ENCODE results near the gene PTPN4. TPM values are rescaled to one million over a fixed set of nuclear protein-coding genes. Genes with fewer than 3 reads are reported as not detected.

Gene PTPN4
- total RNA-seq, 2 donors from 2014 or later = 52.6 to 69.8 TPM

DNA sequence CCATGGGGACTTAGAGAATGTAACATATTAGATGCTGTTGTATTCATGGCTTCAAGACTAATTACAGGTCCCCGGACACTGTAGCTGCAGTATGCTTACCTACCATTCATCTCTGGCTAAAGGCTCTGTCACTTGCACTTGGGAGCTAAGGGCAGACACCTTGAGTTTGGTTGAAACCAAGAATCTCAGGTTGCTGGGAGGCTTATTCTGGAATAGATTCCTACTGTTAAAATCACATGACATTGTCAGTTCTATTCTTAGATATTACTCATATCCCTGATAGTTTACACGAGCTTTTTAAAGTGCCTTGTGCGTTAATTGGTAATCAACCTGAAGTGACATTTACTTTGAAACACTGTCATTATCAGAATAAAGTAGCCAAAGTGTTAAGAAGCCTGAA, 180.2 kb downstream of the PTPN4 start:
- H3K9me3 ChIP-seq (ENCODE audit: control insufficient read depth, low read length) = no peaks in the 10 kb centered on the region

GRCh38 chr2:119940856-119941255, 181.1 kb downstream of the PTPN4 start:
- Mint-ChIP-seq H3K9me3 (no peaks in the 10 kb centered on the region), H3K27me3 (ENCODE audit: insufficient read depth) (no peaks in the 10 kb centered on the region), H3K27ac (no peak overlapping the region), H3K36me3 (ENCODE audit: low read depth) (peaks cover 31% of the 10 kb centered on the region), H3K4me3 (no peak overlapping the region), H3K4me1 (no peaks in the 10 kb centered on the region)
- Histone ChIP-seq H3K27ac (ENCODE audit: low read depth, low read length) (no peak overlapping the region), H3K36me3 (ENCODE audit: control insufficient read depth, insufficient read depth, low read length) (peaks cover 24% of the 10 kb centered on the region), H3K4me1 (ENCODE audit: control insufficient read depth, insufficient read depth, low read length) (peaks cover 5% of the 10 kb centered on the region), H3K9me3 (ENCODE audit: control insufficient read depth, low read length) (no peaks in the 10 kb centered on the region), H3K27me3 (ENCODE audit: control insufficient read depth, insufficient read depth, low read length, poor library complexity, severe bottlenecking) (no peaks in the 10 kb centered on the region), H3K4me3 (ENCODE audit: low read length) (no peak overlapping the region), H3K9ac (ENCODE audit: extremely low read depth, low read length, poor library complexity, severe bottlenecking) (no peak overlapping the region)
- TF ChIP-seq, protein P1, sequence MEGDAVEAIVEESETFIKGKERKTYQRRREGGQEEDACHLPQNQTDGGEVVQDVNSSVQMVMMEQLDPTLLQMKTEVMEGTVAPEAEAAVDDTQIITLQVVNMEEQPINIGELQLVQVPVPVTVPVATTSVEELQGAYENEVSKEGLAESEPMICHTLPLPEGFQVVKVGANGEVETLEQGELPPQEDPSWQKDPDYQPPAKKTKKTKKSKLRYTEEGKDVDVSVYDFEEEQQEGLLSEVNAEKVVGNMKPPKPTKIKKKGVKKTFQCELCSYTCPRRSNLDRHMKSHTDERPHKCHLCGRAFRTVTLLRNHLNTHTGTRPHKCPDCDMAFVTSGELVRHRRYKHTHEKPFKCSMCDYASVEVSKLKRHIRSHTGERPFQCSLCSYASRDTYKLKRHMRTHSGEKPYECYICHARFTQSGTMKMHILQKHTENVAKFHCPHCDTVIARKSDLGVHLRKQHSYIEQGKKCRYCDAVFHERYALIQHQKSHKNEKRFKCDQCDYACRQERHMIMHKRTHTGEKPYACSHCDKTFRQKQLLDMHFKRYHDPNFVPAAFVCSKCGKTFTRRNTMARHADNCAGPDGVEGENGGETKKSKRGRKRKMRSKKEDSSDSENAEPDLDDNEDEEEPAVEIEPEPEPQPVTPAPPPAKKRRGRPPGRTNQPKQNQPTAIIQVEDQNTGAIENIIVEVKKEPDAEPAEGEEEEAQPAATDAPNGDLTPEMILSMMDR (conservative IDR thresholded peaks at IDR 0.05) = no peak
- DNase-seq = no peak

More for the DNA sequence above, 180.2 kb downstream of the PTPN4 start:
- H3K27me3 ChIP-seq (ENCODE audit: control insufficient read depth, insufficient read depth, low read length, poor library complexity, severe bottlenecking) = no peaks in the 10 kb centered on the region
- no peak overlapping the region for H3K4me3 Mint-ChIP-seq
- no peak overlapping the region for H3K27ac Mint-ChIP-seq
- WGBS, 2 experiments (ENCODE audit: insufficient coverage in 1 of 2, insufficient read length in 1 of 2) = 90 to 100% methylated on average over 1 to 3 of the region's 3 CpGs
- no peak overlapping the region for H3K27ac ChIP-seq (ENCODE audit: low read depth, low read length)
- DNase-seq = no peak
- H3K36me3 ChIP-seq (ENCODE audit: control insufficient read depth, insufficient read depth, low read length) = peaks cover 26% of the 10 kb centered on the region
- no peaks in the 10 kb centered on the region for H3K27me3 Mint-ChIP-seq (ENCODE audit: insufficient read depth)
- H3K36me3 Mint-ChIP-seq (ENCODE audit: low read depth) = peaks cover 37% of the 10 kb centered on the region
- no peak overlapping the region for H3K9ac ChIP-seq (ENCODE audit: extremely low read depth, low read length, poor library complexity, severe bottlenecking)
- no peak overlapping the region for H3K4me3 ChIP-seq (ENCODE audit: low read length)
- H3K4me1 ChIP-seq (ENCODE audit: control insufficient read depth, insufficient read depth, low read length) = peaks cover 5% of the 10 kb centered on the region
- H3K4me1 Mint-ChIP-seq = no peaks in the 10 kb centered on the region
- peaks cover 4% of the 10 kb centered on the region for H3K9me3 Mint-ChIP-seq
- TF ChIP-seq, protein P1 (conservative IDR thresholded peaks at IDR 0.05) = no peak

GRCh38 chr2:119941388-119941787, 181.7 kb downstream of the PTPN4 start:
- 91 to 100% methylated on average over 1 of the region's 1 CpG for WGBS, 2 experiments (ENCODE audit: insufficient coverage in 1 of 2, insufficient read length in 1 of 2)
- Mint-ChIP-seq H3K36me3 (ENCODE audit: low read depth) (peaks cover 26% of the 10 kb centered on the region), H3K27ac (no peak overlapping the region), H3K4me1 (no peaks in the 10 kb centered on the region), H3K9me3 (no peaks in the 10 kb centered on the region), H3K4me3 (no peak overlapping the region), H3K27me3 (ENCODE audit: insufficient read depth) (no peaks in the 10 kb centered on the region)
- Histone ChIP-seq H3K9ac (ENCODE audit: extremely low read depth, low read length, poor library complexity, severe bottlenecking) (no peak overlapping the region), H3K4me3 (ENCODE audit: low read length) (no peak overlapping the region), H3K4me1 (ENCODE audit: control insufficient read depth, insufficient read depth, low read length) (peaks cover 5% of the 10 kb centered on the region), H3K27ac (ENCODE audit: low read depth, low read length) (no peak overlapping the region), H3K36me3 (ENCODE audit: control insufficient read depth, insufficient read depth, low read length) (peaks cover 24% of the 10 kb centered on the region), H3K27me3 (ENCODE audit: control insufficient read depth, insufficient read depth, low read length, poor library complexity, severe bottlenecking) (no peaks in the 10 kb centered on the region), H3K9me3 (ENCODE audit: control insufficient read depth, low read length) (no peaks in the 10 kb centered on the region)
- TF ChIP-seq, protein P1 (conservative IDR thresholded peaks at IDR 0.05) = no peak
- no peak for DNase-seq

Measured in endodermal cell (in vitro differentiated cells).